H1 (cell line): ENCODE measurements around the gene PUSL1. TPM values are rescaled to one million over a fixed set of nuclear protein-coding genes. Genes with fewer than 3 reads are reported as not detected.
A peak's percentile ranks its signal among the peaks of the same experiment; 100 is the strongest.

Source experiments
- CTCF ChIA-PET: fragments of 300-600 bp; sonication (Branson Sonifier 250); formaldehyde crosslinking; loops from one replicate; lab custom pipeline; 2021; ENCODE audit not compliant: partially characterized antibody; lab: Charles Lee
- POLR2A ChIA-PET: fragments of 300-600 bp; sonication (Branson Sonifier 250); formaldehyde crosslinking; loops from one replicate; lab custom pipeline; 2021; ENCODE audit warnings: inconsistent platforms; ENCODE audit not compliant: partially characterized antibody; lab: Charles Lee
- DNase-seq, 2 experiments: peaks; one replicate each; pipeline versions ENCODE4 v3.0.0 to v3.0.0-alpha.2; 2010 to 2022; ENCODE audit warnings: low spot score in 2 of 2, low read depth in 1 of 2, mixed read lengths in 1 of 2
- FAIRE-seq: peaks from 2 replicates; lab custom pipeline; 2011; peaks lifted over from hg19 to GRCh38; lab: Jason Lieb, UNC
- H2AFZ ChIP-seq: 2 replicates; pipeline ENCODE4 v1.8.1; 2012; ENCODE audit warnings: low read length, inconsistent platforms
- H2AK5ac ChIP-seq: 2 replicates; pipeline ENCODE4 v1.6.1; 2013; ENCODE audit warnings: low read depth, low read length
- H2BK120ac ChIP-seq: replicated peaks from 2 replicates; pipeline ENCODE3; 2013; ENCODE audit warnings: low read depth, low read length, inconsistent platforms
- H2BK12ac ChIP-seq: 2 replicates; pipeline ENCODE4 v1.6.1; 2013; ENCODE audit warnings: low read depth, low read length
- H2BK15ac ChIP-seq: 2 replicates; pipeline ENCODE4 v1.6.1; 2013; ENCODE audit warnings: low read length
- H2BK20ac ChIP-seq: 2 replicates; pipeline ENCODE4 v1.6.1; 2013; ENCODE audit warnings: low read length
- H2BK5ac ChIP-seq: 2 replicates; pipeline ENCODE4 v1.6.1; 2013; ENCODE audit warnings: low read depth, low read length
- H3K14ac ChIP-seq: 2 replicates; pipeline ENCODE4 v1.6.1; 2013; ENCODE audit warnings: inconsistent platforms; ENCODE audit not compliant: insufficient read length
- H3K18ac ChIP-seq: 2 replicates; pipeline ENCODE4 v1.6.1; 2013; ENCODE audit warnings: low read length; ENCODE audit errors: extremely low read depth
- H3K23ac ChIP-seq: 2 replicates; pipeline ENCODE4 v1.6.1; 2013; ENCODE audit warnings: inconsistent platforms; ENCODE audit not compliant: insufficient read length
- H3K23me2 ChIP-seq: 2 replicates; pipeline ENCODE4 v1.6.1; 2013; ENCODE audit warnings: low read depth, low read length
- H3K27ac ChIP-seq: 2 replicates; pipeline ENCODE4 v1.6.1; 2011; ENCODE audit warnings: low read depth, low read length, inconsistent platforms
- H3K27me3 ChIP-seq, 4 experiments: replicated peaks in 1 of 4; 1 replicate in 1 of 4; 2 replicates in 3 of 4; pipeline versions ENCODE4 v1.6.1 to v1.8.1; 2011 to 2013; ENCODE audit warnings: low read length in 3 of 4, mild to moderate bottlenecking in 3 of 4, inconsistent platforms in 2 of 4, mixed read lengths in 2 of 4, moderate library complexity in 1 of 4; ENCODE audit not compliant: control insufficient read depth in 3 of 4, insufficient read depth in 3 of 4; ENCODE audit errors: extremely low read depth in 1 of 4
- H3K36me3 ChIP-seq, 4 experiments: 2 replicates each; pipeline versions ENCODE4 v1.6.1 to v1.8.1; 2011 to 2013; ENCODE audit warnings: mild to moderate bottlenecking in 4 of 4, low read length in 3 of 4, moderate library complexity in 2 of 4, control low read depth in 1 of 4, inconsistent platforms in 1 of 4; ENCODE audit not compliant: insufficient read depth in 4 of 4, control insufficient read depth in 2 of 4
- H3K4ac ChIP-seq: replicated peaks from 2 replicates; pipeline ENCODE3; 2013; ENCODE audit warnings: low read length, low read depth, mixed read lengths, inconsistent platforms; ENCODE audit not compliant: insufficient read length
- H3K4me1 ChIP-seq, 4 experiments: replicated peaks in 1 of 4; 1 replicate in 1 of 4; 2 replicates in 3 of 4; pipeline versions ENCODE4 v1.6.1 to v1.8.1; 2011 to 2013; ENCODE audit warnings: low read length in 3 of 4, inconsistent platforms in 2 of 4, mixed read lengths in 1 of 4; ENCODE audit not compliant: insufficient read depth in 4 of 4, control insufficient read depth in 3 of 4
- H3K4me2 ChIP-seq, 2 experiments: 2 replicates each; pipeline versions ENCODE4 v1.6.1 to v1.8.1; 2011 to 2013; ENCODE audit warnings: low read depth in 2 of 2, low read length in 2 of 2, control low read depth in 1 of 2, inconsistent platforms in 1 of 2, mild to moderate bottlenecking in 1 of 2; ENCODE audit not compliant: insufficient read depth in 1 of 2
- H3K4me3 ChIP-seq, 4 experiments: fragments of 200-600, 300-600 bp in 1 of 4; sonication (generic), shearing (Covaris generic), sonication (Bioruptor Twin) in 1 of 4; 2 replicates each; pipeline versions ENCODE4 v1.5.1 to v1.8.1; 2011 to 2016; ENCODE audit warnings: low read length in 4 of 4, low read depth in 3 of 4, control low read depth in 2 of 4, inconsistent platforms in 2 of 4, mild to moderate bottlenecking in 2 of 4, mixed read lengths in 1 of 4, moderate library complexity in 1 of 4; ENCODE audit not compliant: insufficient read depth in 2 of 4; ENCODE audit errors: extremely low read depth in 1 of 4
- H3K56ac ChIP-seq: replicated peaks from 2 replicates; pipeline ENCODE3; 2013; ENCODE audit warnings: low read depth, mild to moderate bottlenecking, mixed read lengths, low read length, inconsistent platforms; ENCODE audit not compliant: insufficient read length
- H3K79me1 ChIP-seq: 2 replicates; pipeline ENCODE4 v1.6.1; 2013; ENCODE audit warnings: low read depth, low read length, control low read depth
- H3K79me2 ChIP-seq, 2 experiments: 2 replicates each; pipeline versions ENCODE4 v1.6.1 to v1.8.1; 2012 to 2013; ENCODE audit warnings: low read length in 2 of 2, mild to moderate bottlenecking in 2 of 2, inconsistent platforms in 1 of 2; ENCODE audit not compliant: insufficient read depth in 2 of 2, control insufficient read depth in 1 of 2
- H3K9ac ChIP-seq, 4 experiments: replicated peaks in 1 of 4; 1 replicate in 1 of 4; 2 replicates in 3 of 4; pipeline versions ENCODE4 v1.6.1 to v1.8.1; 2011 to 2013; ENCODE audit warnings: low read depth in 3 of 4, low read length in 3 of 4, control low read depth in 2 of 4, mild to moderate bottlenecking in 2 of 4, moderate library complexity in 2 of 4, inconsistent platforms in 1 of 4; ENCODE audit errors: extremely low read depth in 1 of 4
- H3K9me3 ChIP-seq, 2 experiments: 2 replicates each; pipeline versions ENCODE4 v1.6.1 to v1.8.1; 2012 to 2013; ENCODE audit warnings: mild to moderate bottlenecking in 2 of 2, moderate library complexity in 2 of 2, control low read depth in 1 of 2, inconsistent platforms in 1 of 2, low read depth in 1 of 2, low read length in 1 of 2, mixed read lengths in 1 of 2; ENCODE audit not compliant: insufficient read depth in 2 of 2
- H4K20me1 ChIP-seq, 2 experiments: replicated peaks in 1 of 2; 2 replicates each; pipeline versions ENCODE3 to v1.8.1; 2011 to 2013; ENCODE audit warnings: inconsistent platforms in 2 of 2, low read length in 2 of 2, mild to moderate bottlenecking in 1 of 2; ENCODE audit not compliant: insufficient read depth in 2 of 2, control insufficient read depth in 1 of 2
- H4K5ac ChIP-seq: 2 replicates; pipeline ENCODE4 v1.6.1; 2013; ENCODE audit warnings: low read length, low read depth, mixed read lengths, inconsistent platforms; ENCODE audit not compliant: insufficient read length
- H4K8ac ChIP-seq: 2 replicates; pipeline ENCODE4 v1.8.0; 2013; ENCODE audit warnings: mild to moderate bottlenecking, moderate library complexity, low read length, inconsistent platforms; ENCODE audit not compliant: insufficient read depth; ENCODE audit errors: extremely low read depth
- H4K91ac ChIP-seq: replicated peaks from 2 replicates; pipeline ENCODE3; 2013; ENCODE audit warnings: low read length, mixed read lengths, inconsistent platforms; ENCODE audit not compliant: insufficient read length
- CHD1 ChIP-seq: IDR thresholded peaks from 2 replicates; pipeline ENCODE4 v1.6.1; 2012; ENCODE audit warnings: low read depth, low read length, improper control_type of control experiment
- EZH2 ChIP-seq: fragments of 200-600 bp; sonication (generic); IDR thresholded peaks from 2 replicates; pipeline ENCODE4 v1.7.1; 2012; ENCODE audit warnings: low read depth, mild to moderate bottlenecking, moderate library complexity, low read length, inconsistent platforms; ENCODE audit not compliant: severe bottlenecking
- GABPA ChIP-seq: IDR thresholded peaks from 2 replicates; pipeline ENCODE4 v1.6.1; 2011; ENCODE audit warnings: mild to moderate bottlenecking, low read length, moderate library complexity, borderline replicate concordance; ENCODE audit not compliant: insufficient read depth
- KDM4A ChIP-seq: IDR thresholded peaks from one replicate; pipeline ENCODE4 v1.7.1; 2012; ENCODE audit warnings: low read depth, mild to moderate bottlenecking, moderate library complexity, low read length, inconsistent platforms; ENCODE audit not compliant: severe bottlenecking
- NANOG ChIP-seq: IDR thresholded peaks from 2 replicates; pipeline ENCODE4 v1.6.1; 2011; ENCODE audit warnings: low read length, low read depth, mild to moderate bottlenecking, inconsistent platforms; ENCODE audit not compliant: insufficient read depth, poor library complexity, severe bottlenecking
- RAD21 ChIP-seq, 2 experiments: IDR thresholded peaks in 1 of 2; conservative IDR thresholded peaks in 1 of 2; 2 replicates each; pipeline ENCODE4 v1.6.1; 2011; ENCODE audit warnings: low read depth in 2 of 2, low read length in 2 of 2, improper control_type of control experiment in 1 of 2, inconsistent platforms in 1 of 2, mild to moderate bottlenecking in 1 of 2, moderate library complexity in 1 of 2
- SIX5 ChIP-seq: IDR thresholded peaks from 2 replicates; pipeline ENCODE4 v1.6.1; 2011; ENCODE audit warnings: mild to moderate bottlenecking, low read depth, low read length
- SP2 ChIP-seq: IDR thresholded peaks from 2 replicates; pipeline ENCODE4 v1.6.1; 2012; ENCODE audit warnings: mild to moderate bottlenecking, low read length, inconsistent platforms
- TCF12 ChIP-seq: IDR thresholded peaks from 2 replicates; pipeline ENCODE4 v1.6.1; 2011; ENCODE audit warnings: low read depth, mild to moderate bottlenecking, low read length
- TEAD4 ChIP-seq: IDR thresholded peaks from 2 replicates; pipeline ENCODE4 v1.6.1; 2012; ENCODE audit warnings: low read depth, low read length, inconsistent platforms, mixed read lengths
- YY1 ChIP-seq: IDR thresholded peaks from 2 replicates; pipeline ENCODE4 v1.6.1; 2011; ENCODE audit warnings: low read depth, mild to moderate bottlenecking, low read length
- WGBS, 2 experiments: shearing (Covaris generic) in 1 of 2; methylation state at CpG; one replicate each; pipeline versions ENCODE4 v1.1.6 to v1.1.7; 2013 to 2015; ENCODE audit warnings: low lambda C conversion rate in 2 of 2, mixed read lengths in 2 of 2, inconsistent platforms in 1 of 2, low coverage in 1 of 2, missing lambda C conversion rate in 1 of 2; ENCODE audit not compliant: insufficient replicate concordance in 2 of 2, insufficient coverage in 1 of 2, insufficient read length in 1 of 2; ENCODE audit errors: extremely low coverage in 1 of 2, missing lambda C conversion rate in 1 of 2; 5-methylcytosine and 5-hydroxymethylcytosine counted together
- polyA plus RNA-seq, 7 experiments: library from polyadenylated mRNA; depleted of rRNA in 3 of 7; stranded (reverse) in 5 of 7; unstranded in 2 of 7; fragments of >200 nt in 5 of 7; fragments of 200-250 nt in 2 of 7; gene quantifications; 1 replicate in 5 of 7; 2 replicates in 1 of 7; 4 replicates in 1 of 7; pipeline versions ENCODE4 v1.2.1 to v1.2.3, GENCODE V29; 2011 to 2013; ENCODE audit warnings: missing spikeins in 2 of 7, mixed read lengths in 2 of 7
- total RNA-seq: library from RNA; stranded (reverse); fragmentation: NEBNext Ultra II Directional; extraction: Animal tissue kit (Norgen Biotek cat#: 25700); gene quantifications from 2 replicates; pipeline ENCODE4 v1.2.1, GENCODE V29; 2021

PUSL1 gene
- total and polyA plus RNA-seq, 2 of the 8 experiments (the other 6 are each of a cell fraction or from before 2014, with no cell fraction given), result 38.8 to 87.4 TPM

- Histone ChIP-seq H3K23me2 (peaks cover 3% of the 10 kb centered on the region; the same call in 1 of the 2 replicates), H3K4me1 (peaks cover 0 to 30% (median 22%) of the 10 kb centered on the region in 4 experiments; a peak in 6 of 7 replicates), H2BK5ac (no peak overlapping the region), H4K5ac (no peak overlapping the region), H2BK15ac (no peak overlapping the region), H4K8ac (peak overlapping the region; percentile 71), H2BK12ac (no peak overlapping the region), H3K9ac (peak overlapping the region in 2 of 4 experiments; percentile 3 to 8; a peak in 1 of 7 replicates), H4K91ac (no peak overlapping the region), H3K4me2 (no peak overlapping the region), H3K36me3 (peaks cover 0 to 4% (median 0%) of the 10 kb centered on the region in 4 experiments; a peak in 1 of 8 replicates), H3K4me3 (no peak overlapping the region), H3K56ac (no peak overlapping the region), H3K27ac (no peak overlapping the region), H2BK120ac (no peak overlapping the region), H2AK5ac (no peak overlapping the region; the same call in 1 of the 2 replicates), H3K4ac (no peak overlapping the region), H3K79me1 (peaks cover 4% of the 10 kb centered on the region; the same call in 1 of the 2 replicates), H3K14ac (no peak overlapping the region), H2BK20ac (no peak overlapping the region), H3K79me2 (peaks cover 0 to 6% of the 10 kb centered on the region in 2 experiments; a peak in 1 of 4 replicates), H2AFZ (no peak overlapping the region), H3K27me3 (peaks cover 0 to 2% (median under 1%) of the 10 kb centered on the region in 4 experiments; a peak in 1 of 7 replicates), H4K20me1 (peaks cover 5 to 21% of the 10 kb centered on the region in 2 experiments), H3K9me3 (no peaks in the 10 kb centered on the region), H3K18ac (no peak overlapping the region), H3K23ac (no peak overlapping the region)
- ChIA-PET CTCF (interaction anchor here (0.5 to 2.7 kb wide), 7 partner anchors 7 to 308 kb away, joined by 3 to 13 read pairs (median 3); no protein-coding TSS in a partner anchor), POLR2A (interaction anchor here (1.0 to 2.9 kb wide), 4 partner anchors 10 to 73 kb away, joined by 3 to 11 read pairs (median 4); partner anchors contain the start of gene AURKAIP1)
- DNase-seq (peak in 1 of 2 experiments; percentile 75), FAIRE-seq (no peak)
- 86% methylated on average over 7 of the region's 9 CpGs; no CpG with 5 or more reads in 1 of the 2 experiments for WGBS, 2 experiments
- TF ChIP-seq SIX5 (no peak), TEAD4 (no peak), CHD1 (no peak), TCF12 (no peak), YY1 (0 out of 2 replicates have a peak, but pooled peaks have one; percentile 39), KDM4A (no peak), SP2 (no peak), GABPA (peak; percentile 73; the same call in 1 of the 2 replicates), NANOG (no peak), RAD21 (IDR thresholded peaks at IDR 0.05 in 1 of 2, conservative IDR thresholded peaks at IDR 0.05 in 1 of 2; ENCODE audit: low read depth in 2 of 2, low read length in 2 of 2) (peak; percentile 20 to 35; a peak in 1 of 4 replicates), EZH2 (no peak)
Measured at GRCh38 chr1:1302006-1302430, 6.4 kb upstream of the PUSL1 start.
